Measurements from ENCODE around the gene IL12RB1.

DNA sequence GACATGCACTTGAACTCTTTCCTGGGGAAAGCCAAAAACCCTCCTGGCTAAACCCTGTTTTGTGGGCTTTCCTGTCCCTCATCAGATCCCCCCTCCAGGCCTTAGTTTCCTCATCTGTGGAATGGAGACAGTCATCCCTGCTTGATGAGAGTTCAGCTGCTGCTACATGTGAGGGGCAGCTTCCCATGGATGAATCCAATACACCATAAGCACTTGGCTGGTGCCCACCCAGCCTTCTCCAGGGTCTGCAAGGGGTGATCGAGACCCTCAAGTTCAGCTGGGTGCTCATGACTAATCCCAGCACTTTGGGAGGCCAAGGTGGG lies 21.6 kb downstream of the IL12RB1 start:
- TF ChIP-seq, protein P1, sequence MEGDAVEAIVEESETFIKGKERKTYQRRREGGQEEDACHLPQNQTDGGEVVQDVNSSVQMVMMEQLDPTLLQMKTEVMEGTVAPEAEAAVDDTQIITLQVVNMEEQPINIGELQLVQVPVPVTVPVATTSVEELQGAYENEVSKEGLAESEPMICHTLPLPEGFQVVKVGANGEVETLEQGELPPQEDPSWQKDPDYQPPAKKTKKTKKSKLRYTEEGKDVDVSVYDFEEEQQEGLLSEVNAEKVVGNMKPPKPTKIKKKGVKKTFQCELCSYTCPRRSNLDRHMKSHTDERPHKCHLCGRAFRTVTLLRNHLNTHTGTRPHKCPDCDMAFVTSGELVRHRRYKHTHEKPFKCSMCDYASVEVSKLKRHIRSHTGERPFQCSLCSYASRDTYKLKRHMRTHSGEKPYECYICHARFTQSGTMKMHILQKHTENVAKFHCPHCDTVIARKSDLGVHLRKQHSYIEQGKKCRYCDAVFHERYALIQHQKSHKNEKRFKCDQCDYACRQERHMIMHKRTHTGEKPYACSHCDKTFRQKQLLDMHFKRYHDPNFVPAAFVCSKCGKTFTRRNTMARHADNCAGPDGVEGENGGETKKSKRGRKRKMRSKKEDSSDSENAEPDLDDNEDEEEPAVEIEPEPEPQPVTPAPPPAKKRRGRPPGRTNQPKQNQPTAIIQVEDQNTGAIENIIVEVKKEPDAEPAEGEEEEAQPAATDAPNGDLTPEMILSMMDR (IDR thresholded peaks at IDR 0.05), result no peak
- TF ChIP-seq POLR2A (IDR thresholded peaks at IDR 0.05) (no peak), EP300 (IDR thresholded peaks at IDR 0.05) (no peak)
